K562 (cell line): ENCODE data around the gene TOGARAM2.

Experiments used
- MAFF ChIP-seq: IDR thresholded peaks from 2 replicates; pipeline ENCODE4 v1.6.1; 2012; ENCODE audit warnings: low read length, improper control_type of control experiment
- NBN ChIP-seq: fragments of 450-650 bp; IDR thresholded peaks from 2 replicates; pipeline ENCODE4 v1.6.1; 2016; ENCODE audit warnings: low read depth, mild to moderate bottlenecking
- NCOR1 ChIP-seq: fragments of 450-650 bp; IDR thresholded peaks from 2 replicates; pipeline ENCODE4 v1.6.1; 2016; ENCODE audit warnings: mild to moderate bottlenecking, moderate library complexity
- RNF2 ChIP-seq: sonication (generic); IDR thresholded peaks from 2 replicates; pipeline ENCODE4 v1.6.1; 2016
- YY1 ChIP-seq, 3 experiments: IDR thresholded peaks; 2 replicates each; pipeline ENCODE4 v1.6.1; 2011; ENCODE audit warnings: low read length in 2 of 3, mild to moderate bottlenecking in 2 of 3, moderate library complexity in 2 of 3, borderline replicate concordance in 1 of 3, control low read depth in 1 of 3, low read depth in 1 of 3; ENCODE audit not compliant: insufficient read depth in 3 of 3, insufficient replicate concordance in 2 of 3, control insufficient read depth in 1 of 3, insufficient read length in 1 of 3; ENCODE audit errors: extremely low read depth in 1 of 3
- ZNF830 ChIP-seq: fragments of 250-450 bp; sonication (Bioruptor Pico); IDR thresholded peaks from 2 replicates; pipeline ENCODE4 v1.5.0; 2021; ENCODE audit warnings: mild to moderate bottlenecking
- TF ChIP-seq, protein P1 (sequence below), 3 experiments: IDR thresholded peaks in 2 of 3; conservative IDR thresholded peaks in 1 of 3; 2 replicates each; pipeline ENCODE4 v1.5.1; 2011 to 2012; ENCODE audit warnings: low read length in 3 of 3, mild to moderate bottlenecking in 3 of 3, control low read depth in 2 of 3, improper control_type of control experiment in 1 of 3, inconsistent platforms in 1 of 3, low read depth in 1 of 3, mixed read lengths in 1 of 3, moderate library complexity in 1 of 3; ENCODE audit not compliant: insufficient read depth in 2 of 3
- TF ChIP-seq, protein P2 (sequence below): IDR thresholded peaks from 3 replicates; pipeline ENCODE4 v1.6.1; 2011; ENCODE audit warnings: borderline replicate concordance, mild to moderate bottlenecking; ENCODE audit not compliant: insufficient read length, insufficient read depth
- TF ChIP-seq, protein P3 (sequence below): sonication (generic); formaldehyde crosslinking; IDR thresholded peaks from 2 replicates; pipeline ENCODE4 v1.8.1; 2023; ENCODE audit warnings: mild to moderate bottlenecking, missing genetic modification reagents

DNA sequence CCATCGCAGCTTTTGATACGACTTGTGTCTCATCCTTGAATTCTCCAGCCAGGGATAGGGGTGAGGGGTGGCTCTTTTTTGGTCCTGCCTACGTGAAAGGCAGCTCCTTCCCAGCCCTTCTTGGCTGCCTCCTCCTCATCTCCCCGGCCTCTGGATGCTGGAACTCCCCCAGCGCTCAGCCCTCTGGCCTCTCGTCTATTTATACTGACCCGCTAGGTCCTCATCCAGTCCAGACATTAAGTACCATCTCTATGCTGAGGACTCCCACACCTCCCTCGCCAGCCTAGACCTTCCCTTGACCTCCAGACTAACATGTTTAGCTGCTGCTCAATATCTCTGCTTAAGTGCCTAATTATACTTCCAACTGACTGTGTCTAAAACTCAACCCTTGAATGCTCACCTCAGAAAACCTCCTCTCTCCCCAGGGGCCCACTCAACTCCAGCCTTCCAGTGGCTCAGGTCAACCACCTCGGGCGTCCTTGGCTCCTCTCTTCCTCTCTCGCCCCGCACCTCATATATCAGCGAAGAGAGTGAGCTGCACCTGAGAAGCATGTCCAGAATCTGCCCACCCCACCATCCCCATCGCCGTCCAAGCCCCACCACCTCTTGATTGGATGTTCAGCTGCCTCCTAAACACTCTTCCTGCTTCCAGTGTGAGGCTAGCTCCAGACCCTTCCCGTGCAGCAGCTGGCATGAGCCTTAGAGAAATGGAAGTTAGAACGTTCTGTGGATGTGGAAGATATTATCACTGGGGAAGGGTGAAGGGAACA is 34.8 kb downstream of the TOGARAM2 start:
- TF ChIP-seq MAFF: no peak
- no peak for TF ChIP-seq RNF2
- TF ChIP-seq, protein P1, sequence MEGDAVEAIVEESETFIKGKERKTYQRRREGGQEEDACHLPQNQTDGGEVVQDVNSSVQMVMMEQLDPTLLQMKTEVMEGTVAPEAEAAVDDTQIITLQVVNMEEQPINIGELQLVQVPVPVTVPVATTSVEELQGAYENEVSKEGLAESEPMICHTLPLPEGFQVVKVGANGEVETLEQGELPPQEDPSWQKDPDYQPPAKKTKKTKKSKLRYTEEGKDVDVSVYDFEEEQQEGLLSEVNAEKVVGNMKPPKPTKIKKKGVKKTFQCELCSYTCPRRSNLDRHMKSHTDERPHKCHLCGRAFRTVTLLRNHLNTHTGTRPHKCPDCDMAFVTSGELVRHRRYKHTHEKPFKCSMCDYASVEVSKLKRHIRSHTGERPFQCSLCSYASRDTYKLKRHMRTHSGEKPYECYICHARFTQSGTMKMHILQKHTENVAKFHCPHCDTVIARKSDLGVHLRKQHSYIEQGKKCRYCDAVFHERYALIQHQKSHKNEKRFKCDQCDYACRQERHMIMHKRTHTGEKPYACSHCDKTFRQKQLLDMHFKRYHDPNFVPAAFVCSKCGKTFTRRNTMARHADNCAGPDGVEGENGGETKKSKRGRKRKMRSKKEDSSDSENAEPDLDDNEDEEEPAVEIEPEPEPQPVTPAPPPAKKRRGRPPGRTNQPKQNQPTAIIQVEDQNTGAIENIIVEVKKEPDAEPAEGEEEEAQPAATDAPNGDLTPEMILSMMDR (IDR thresholded peaks at IDR 0.05 in 2 of 3, conservative IDR thresholded peaks at IDR 0.05 in 1 of 3; ENCODE audit: insufficient read depth in 2 of 3, low read depth in 1 of 3, low read length in 3 of 3): no peak
- no peak for TF ChIP-seq NBN
- TF ChIP-seq YY1 (IDR thresholded peaks at IDR 0.05; ENCODE audit: borderline replicate concordance in 1 of 3, control insufficient read depth in 1 of 3, extremely low read depth in 1 of 3, insufficient read depth in 3 of 3, insufficient read length in 1 of 3, insufficient replicate concordance in 2 of 3, low read depth in 1 of 3, low read length in 2 of 3): no peak
- TF ChIP-seq, protein P2, sequence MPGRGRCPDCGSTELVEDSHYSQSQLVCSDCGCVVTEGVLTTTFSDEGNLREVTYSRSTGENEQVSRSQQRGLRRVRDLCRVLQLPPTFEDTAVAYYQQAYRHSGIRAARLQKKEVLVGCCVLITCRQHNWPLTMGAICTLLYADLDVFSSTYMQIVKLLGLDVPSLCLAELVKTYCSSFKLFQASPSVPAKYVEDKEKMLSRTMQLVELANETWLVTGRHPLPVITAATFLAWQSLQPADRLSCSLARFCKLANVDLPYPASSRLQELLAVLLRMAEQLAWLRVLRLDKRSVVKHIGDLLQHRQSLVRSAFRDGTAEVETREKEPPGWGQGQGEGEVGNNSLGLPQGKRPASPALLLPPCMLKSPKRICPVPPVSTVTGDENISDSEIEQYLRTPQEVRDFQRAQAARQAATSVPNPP: no peak
- no peak for TF ChIP-seq ZNF830 (CRISPR knock-in tag)
- TF ChIP-seq, protein P3, sequence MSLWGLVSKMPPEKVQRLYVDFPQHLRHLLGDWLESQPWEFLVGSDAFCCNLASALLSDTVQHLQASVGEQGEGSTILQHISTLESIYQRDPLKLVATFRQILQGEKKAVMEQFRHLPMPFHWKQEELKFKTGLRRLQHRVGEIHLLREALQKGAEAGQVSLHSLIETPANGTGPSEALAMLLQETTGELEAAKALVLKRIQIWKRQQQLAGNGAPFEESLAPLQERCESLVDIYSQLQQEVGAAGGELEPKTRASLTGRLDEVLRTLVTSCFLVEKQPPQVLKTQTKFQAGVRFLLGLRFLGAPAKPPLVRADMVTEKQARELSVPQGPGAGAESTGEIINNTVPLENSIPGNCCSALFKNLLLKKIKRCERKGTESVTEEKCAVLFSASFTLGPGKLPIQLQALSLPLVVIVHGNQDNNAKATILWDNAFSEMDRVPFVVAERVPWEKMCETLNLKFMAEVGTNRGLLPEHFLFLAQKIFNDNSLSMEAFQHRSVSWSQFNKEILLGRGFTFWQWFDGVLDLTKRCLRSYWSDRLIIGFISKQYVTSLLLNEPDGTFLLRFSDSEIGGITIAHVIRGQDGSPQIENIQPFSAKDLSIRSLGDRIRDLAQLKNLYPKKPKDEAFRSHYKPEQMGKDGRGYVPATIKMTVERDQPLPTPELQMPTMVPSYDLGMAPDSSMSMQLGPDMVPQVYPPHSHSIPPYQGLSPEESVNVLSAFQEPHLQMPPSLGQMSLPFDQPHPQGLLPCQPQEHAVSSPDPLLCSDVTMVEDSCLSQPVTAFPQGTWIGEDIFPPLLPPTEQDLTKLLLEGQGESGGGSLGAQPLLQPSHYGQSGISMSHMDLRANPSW: no peak
- no peak for TF ChIP-seq NCOR1
